HG02973 (cell line): Measurements from ENCODE around the gene TPM4.
"Not testable (repeated sequence)": the region's sequence is repeated elsewhere in the genome, so short reads cannot be mapped to it uniquely, and the experiment has no call there.

Experiments
- ATAC-seq: cut with Tn5 transposase; IDR thresholded peaks from one replicate; pipeline ENCODE4 v1.9.1; 2021; ENCODE audit warnings: moderate library complexity; ENCODE audit not compliant: unreplicated experiment

Gene TPM4

GRCh38 chr19:16095071-16095571, 18.8 kb downstream of the TPM4 start:
- no peak for ATAC-seq

DNA sequence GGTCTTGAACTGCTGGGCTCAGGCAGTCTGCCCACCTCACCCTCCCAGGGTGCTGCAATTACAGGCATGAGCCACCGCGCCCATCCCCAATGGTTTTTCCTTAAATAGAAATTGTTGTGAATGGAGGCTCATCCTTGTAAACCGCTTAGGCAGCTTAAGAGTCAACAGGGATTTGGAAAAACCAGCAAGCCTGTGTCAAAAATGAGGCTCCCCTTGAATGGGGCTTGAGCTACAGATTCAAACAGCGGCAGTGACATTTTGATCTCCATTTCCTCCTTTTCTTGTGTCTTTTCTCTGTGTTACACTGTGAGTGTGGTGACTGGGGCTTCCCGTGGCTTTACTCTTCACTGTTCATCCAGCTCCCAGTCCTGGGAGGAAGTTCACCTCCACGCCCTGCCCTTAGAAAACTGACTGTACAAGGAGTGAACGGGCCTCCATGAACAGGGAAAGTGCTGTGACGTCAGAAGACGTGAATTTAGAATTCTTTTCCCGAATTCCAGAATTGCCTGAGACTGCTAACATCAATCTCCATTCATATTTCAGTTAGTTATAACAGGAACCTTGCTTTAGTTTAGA, 20.1 kb downstream of the TPM4 start:
- ATAC-seq, result no peak

DNA sequence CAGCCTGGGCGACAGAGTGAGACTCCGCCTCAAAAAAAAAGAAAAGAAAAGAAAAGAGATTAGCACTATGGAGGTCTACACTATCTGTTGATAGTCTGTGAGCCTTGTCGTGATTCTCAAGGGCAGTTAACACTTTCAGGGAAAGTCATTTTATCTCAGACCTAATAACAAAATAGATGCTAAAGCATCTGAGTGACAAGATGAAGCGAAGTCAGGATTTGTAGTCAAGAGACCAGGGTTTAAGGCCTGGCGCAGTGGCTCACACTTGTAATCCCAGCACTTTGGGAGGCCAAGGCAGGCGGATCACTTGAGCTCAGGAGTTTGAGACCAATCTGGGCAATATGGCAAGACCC, 22.1 kb downstream of the TPM4 start:
- no peak for ATAC-seq

DNA sequence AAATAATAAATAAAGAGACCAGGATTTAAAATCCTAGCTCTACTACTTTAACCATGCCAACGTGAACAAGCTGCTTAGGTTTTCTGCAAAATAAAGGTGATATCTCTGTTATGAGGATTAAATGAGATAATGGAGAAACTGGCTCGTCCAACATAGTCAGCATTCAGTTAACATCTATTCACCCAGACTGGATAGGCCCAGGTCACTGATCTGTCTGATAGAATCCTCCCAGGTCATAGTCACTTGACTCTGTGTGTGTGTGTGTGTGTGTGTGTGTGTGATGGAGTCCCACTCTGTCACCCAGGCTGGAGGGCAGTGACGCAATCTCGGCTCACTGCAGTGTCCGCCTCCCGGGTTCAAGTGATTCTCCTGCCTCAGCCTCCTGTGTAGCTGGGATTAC, 22.5 kb downstream of the TPM4 start:
- no peak for ATAC-seq

DNA sequence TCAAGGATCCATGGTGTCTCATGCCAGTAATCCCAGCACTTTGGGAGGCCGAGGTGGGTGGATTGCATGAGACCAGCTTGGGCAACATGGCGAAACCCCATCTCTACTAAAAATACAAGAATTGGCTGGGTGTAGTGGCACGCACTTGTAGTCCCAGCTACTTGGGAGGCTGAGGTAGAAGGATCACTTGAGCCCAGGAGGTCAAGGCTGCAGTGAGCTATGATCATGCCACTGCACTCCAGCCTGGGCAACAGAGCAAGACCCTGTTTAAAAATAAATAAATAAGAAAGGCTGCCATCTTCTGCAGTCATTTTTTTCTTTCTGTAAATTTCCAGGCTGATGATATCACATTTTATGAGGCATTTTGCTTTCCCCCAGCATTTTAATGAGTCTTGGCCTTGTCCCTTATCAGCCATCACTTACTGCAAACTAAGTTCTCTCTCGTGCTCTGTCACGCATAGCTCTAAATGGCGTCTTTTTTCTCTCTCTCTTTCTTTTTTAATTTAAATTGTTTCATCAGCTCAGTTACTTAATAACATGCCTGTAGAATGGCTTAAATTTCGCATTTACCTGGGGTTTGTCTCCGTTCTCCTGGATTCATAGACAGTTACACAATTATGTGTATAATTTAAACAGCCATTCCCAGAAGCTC, 23.1 kb downstream of the TPM4 start:
- not testable (repeated sequence) for ATAC-seq

GRCh38 chr19:16100524-16100923, 24.2 kb downstream of the TPM4 start:
- ATAC-seq, result no peak

- no peak for ATAC-seq
Observed at GRCh38 chr19:16104722-16105121, 28.4 kb downstream of the TPM4 start.

- no peak for ATAC-seq
Observed at GRCh38 chr19:16106121-16106520, 29.8 kb downstream of the TPM4 start.

GRCh38 chr19:16111160-16111908, 35.0 kb downstream of the TPM4 start, which contains the start of gene RAB8A:
RAB8A (plus strand) TSS chr19:16111889; CDS start chr19:16111902, 13 bp downstream.
- peak; percentile 79 for ATAC-seq

DNA sequence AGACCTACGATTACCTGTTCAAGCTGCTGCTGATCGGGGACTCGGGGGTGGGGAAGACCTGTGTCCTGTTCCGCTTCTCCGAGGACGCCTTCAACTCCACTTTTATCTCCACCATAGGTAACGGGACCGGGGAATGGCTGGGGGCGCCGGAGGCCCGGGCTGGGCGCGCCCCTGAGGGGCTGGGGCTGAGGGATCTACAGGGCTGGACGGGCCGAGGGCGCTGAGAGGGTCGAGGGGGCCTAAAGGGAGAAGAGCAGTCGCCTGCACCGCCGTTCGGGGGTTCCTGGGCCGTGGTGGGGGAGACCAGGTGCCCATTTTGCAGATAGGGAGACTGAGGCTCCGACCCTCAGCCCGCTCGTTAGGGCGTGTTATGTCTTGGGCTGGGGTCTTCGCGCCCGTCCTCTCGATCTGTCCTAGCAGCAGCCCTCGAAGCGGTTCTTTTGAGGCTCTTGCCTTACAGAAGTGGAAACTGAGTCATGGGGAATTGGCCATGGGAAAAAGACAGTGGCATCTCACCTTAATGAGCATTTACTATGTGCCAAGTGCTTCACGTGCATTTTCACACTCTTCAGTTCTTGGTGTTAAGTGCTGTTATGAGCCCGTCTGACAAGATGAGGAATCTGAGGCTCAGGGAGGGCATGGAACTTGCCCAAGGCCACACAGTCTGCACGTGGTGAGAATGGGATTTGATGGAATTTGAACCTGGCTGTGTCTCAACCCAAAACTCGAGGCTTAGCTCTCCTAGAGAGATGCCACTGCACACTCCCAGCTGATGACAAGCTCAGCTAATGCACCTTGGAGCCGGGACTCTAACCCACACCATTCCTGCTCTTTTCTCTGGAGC, 35.8 kb downstream of the TPM4 start:
- ATAC-seq, result no peak

GRCh38 chr19:16112778-16113177, 36.5 kb downstream of the TPM4 start:
- ATAC-seq, result no peak

GRCh38 chr19:16113727-16114126, 37.4 kb downstream of the TPM4 start:
- ATAC-seq, result no peak

DNA sequence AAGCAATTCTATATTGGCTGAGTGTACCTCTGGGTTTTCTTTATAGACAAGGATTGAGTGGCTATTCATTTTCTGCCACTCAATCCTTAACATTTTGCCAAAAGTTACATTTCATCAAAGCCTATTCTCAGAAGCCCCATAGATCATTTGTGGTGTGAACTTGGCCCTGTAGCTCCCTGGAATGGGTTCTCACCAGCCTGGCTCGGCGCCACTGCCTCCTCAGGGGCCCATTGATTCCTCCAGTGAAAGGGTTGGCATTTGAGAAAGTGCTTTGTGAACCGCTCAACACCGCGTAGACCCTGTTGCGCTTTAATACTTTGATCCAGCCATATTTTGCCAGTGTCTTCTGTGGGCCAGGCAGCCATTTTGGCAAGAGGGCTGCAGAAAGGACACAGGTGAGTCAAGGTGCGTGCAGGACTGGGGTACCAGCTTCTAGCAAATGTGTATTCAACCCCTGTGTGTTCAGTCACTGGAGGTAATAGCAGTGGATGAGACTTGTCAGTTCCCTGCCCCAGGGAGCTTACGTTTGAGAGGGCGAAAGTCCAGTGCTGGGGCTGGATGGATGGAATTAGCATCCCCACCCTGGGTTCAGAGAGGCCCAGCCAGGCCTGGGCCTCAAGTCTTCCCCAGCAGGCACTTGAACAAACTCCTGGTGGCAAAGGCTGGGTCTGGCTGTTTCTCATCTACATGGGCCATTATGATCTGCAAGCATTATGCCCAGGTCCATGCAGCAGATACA, 39.2 kb downstream of the TPM4 start:
- no peak for ATAC-seq

- ATAC-seq, result no peak
Observed at GRCh38 chr19:16116067-16116466, 39.8 kb downstream of the TPM4 start.

DNA sequence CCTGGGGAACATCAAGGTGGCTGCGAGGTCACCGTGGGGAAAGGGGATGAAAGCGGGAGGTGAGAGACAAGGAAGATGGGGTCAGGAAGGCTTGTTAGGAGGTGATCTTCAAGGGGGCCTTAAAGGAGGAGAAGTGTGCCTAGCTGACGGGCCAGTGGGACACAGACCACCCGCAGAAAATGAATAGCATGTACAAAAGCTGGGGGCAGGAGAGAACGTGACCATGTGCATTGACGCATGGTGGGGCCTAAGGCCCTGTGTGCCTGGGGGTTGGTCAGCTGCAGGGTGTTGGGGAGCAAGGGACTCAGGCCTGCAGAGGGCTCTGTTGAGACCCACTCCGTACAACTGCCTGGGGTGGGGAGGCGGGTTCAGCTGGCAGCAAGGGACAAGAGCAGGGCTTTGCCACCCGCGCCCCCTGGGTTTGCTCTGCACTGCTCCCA, 41.3 kb downstream of the TPM4 start:
- no peak for ATAC-seq

DNA sequence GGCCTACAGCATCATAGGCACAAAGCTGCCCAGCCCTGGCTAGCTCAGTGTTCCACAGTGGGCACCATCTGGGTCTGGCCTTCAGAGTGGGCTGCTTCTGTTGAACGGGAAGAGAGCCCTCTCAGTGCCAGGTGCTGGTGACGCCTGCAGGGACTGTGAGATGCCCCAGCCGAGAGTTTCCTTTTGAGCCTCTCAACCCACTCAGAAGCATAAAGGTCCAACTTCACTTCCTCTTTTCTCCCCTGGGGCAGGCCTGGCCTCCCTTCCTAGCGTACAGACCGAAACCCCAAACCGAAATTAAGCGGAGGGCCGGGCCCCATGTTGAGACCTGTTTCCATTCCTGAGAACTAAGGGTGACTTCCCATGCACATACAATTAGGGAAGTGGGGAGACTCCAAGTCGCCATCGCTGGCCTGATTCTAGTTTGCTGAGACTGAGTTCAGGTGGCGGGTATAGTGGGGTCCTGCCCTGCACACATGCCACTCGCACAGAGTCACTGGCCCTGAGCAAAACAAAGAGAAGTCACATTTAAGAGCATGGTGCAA, 42.3 kb downstream of the TPM4 start:
- ATAC-seq, result peak; percentile 63

DNA sequence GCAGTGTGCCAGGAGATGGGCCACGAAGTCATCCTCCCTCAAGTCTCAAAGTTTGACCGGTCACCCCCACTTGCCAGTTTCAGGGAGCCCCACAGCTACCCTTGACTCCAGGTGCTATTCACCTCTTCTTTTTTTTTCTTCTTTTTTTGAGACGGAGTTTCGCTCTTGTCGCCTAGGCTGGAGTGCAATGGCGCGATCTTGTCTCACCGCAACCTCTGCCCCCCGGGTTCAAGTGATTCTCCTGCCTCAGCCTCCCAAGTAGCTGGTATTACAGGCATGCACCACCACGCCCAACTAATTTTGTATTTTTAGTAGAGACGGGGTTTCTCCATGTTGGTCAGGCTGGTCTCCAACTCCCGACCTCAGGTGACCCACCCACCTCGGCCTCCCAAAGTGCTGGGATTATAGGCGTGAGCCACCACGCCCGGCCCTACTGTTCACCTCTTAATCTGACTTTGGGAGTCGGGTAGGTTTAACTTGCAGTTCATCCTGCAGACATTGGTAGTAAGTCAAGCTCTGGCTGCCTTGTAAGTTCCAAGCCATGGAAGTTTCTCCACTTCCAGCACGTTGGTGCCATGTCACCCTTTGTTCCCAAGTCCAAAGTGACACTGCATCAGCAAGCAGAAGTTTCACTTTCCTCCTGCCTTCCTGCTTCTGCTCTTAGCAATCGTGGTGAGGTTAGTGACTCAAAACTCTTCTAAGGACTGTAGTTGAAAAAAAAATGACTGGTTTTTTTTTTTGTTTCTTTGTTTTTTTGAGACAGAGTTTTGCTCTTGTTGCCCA, 43.0 kb downstream of the TPM4 start:
- not testable (repeated sequence) for ATAC-seq

DNA sequence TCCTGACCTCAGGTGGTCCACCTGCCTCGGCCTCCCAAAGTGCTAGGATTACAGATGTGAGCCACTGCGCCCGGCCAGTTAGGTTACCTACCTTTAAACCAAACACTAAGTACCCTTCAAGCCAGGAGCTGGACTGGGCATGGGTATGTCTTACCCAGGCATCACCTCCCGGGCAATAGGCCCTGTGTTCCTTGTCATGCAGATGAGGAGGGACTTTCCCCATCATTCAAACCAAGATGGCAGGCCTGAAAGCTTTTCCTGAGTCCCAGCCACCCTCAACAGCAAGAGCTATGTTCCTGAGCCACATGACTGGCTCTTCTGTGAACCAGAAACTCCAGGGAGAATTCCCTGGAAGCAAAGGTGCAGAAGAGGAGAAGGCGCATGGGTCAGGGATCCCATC, 44.8 kb downstream of the TPM4 start:
- no peak for ATAC-seq

- ATAC-seq, result no peak
Observed at GRCh38 chr19:16121967-16122366, 45.7 kb downstream of the TPM4 start.
